Nephron (organoid): ENCODE data around the gene COL27A1.

Source experiments
- H3K27ac Mint-ChIP-seq, 3 experiments: 2 replicates each; pipeline ENCODE4 v1.8.0; 2020; ENCODE audit warnings: mixed read lengths in 3 of 3, mild to moderate bottlenecking in 2 of 3, moderate library complexity in 1 of 3
- H3K27me3 Mint-ChIP-seq: 2 replicates; pipeline ENCODE4 v1.8.0; 2021; ENCODE audit warnings: low read depth, mild to moderate bottlenecking, moderate library complexity, mixed read lengths
- H3K36me3 Mint-ChIP-seq: 2 replicates; pipeline ENCODE4 v1.8.0; 2020; ENCODE audit warnings: low read depth, mixed read lengths
- H3K4me1 Mint-ChIP-seq: 2 replicates; pipeline ENCODE4 v1.8.0; 2020; ENCODE audit warnings: mixed read lengths
- H3K4me3 Mint-ChIP-seq, 3 experiments: 2 replicates each; pipeline ENCODE4 v1.8.0; 2020; ENCODE audit warnings: mild to moderate bottlenecking in 3 of 3, mixed read lengths in 3 of 3, moderate library complexity in 2 of 3
- H3K9me3 Mint-ChIP-seq: 2 replicates; pipeline ENCODE4 v1.8.0; 2020; ENCODE audit warnings: mixed read lengths
- TF ChIP-seq, protein P1 (sequence below), 3 experiments: fragments of 200-600 bp; sonication (generic); IDR thresholded peaks; one replicate each; pipeline ENCODE4 v1.5.0; 2021; ENCODE audit warnings: antibody characterized with exemption in 3 of 3; ENCODE audit not compliant: unreplicated experiment in 3 of 3

The COL27A1 gene

DNA sequence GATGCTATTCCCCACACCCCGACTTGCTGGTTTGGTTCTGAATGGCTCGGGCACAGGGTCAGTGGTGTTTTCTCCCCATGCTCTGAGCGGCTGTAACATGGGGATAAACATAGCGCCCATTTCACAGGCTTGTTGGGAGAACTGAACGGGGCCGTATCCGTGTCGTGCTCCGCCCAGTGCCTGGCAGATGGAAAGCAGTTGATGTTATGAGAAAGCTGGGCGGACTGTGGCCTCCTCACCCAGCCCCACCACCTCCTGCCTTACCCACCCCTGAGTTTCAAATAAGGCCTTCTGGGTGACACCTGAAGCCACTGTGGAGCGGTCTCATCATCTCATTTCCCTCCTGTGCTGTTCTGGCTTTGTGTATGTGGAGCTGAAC lies 188.8 kb downstream of the COL27A1 start:
- Mint-ChIP-seq H3K4me3 (no peak overlapping the region), H3K36me3 (peaks cover 63% of the 10 kb centered on the region), H3K4me1 (peaks cover 3% of the 10 kb centered on the region), H3K27ac (no peak overlapping the region), H3K9me3 (no peaks in the 10 kb centered on the region), H3K27me3 (no peaks in the 10 kb centered on the region)
- TF ChIP-seq, protein P1, sequence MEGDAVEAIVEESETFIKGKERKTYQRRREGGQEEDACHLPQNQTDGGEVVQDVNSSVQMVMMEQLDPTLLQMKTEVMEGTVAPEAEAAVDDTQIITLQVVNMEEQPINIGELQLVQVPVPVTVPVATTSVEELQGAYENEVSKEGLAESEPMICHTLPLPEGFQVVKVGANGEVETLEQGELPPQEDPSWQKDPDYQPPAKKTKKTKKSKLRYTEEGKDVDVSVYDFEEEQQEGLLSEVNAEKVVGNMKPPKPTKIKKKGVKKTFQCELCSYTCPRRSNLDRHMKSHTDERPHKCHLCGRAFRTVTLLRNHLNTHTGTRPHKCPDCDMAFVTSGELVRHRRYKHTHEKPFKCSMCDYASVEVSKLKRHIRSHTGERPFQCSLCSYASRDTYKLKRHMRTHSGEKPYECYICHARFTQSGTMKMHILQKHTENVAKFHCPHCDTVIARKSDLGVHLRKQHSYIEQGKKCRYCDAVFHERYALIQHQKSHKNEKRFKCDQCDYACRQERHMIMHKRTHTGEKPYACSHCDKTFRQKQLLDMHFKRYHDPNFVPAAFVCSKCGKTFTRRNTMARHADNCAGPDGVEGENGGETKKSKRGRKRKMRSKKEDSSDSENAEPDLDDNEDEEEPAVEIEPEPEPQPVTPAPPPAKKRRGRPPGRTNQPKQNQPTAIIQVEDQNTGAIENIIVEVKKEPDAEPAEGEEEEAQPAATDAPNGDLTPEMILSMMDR (IDR thresholded peaks at IDR 0.05; ENCODE audit: unreplicated experiment in 3 of 3): no peak

DNA sequence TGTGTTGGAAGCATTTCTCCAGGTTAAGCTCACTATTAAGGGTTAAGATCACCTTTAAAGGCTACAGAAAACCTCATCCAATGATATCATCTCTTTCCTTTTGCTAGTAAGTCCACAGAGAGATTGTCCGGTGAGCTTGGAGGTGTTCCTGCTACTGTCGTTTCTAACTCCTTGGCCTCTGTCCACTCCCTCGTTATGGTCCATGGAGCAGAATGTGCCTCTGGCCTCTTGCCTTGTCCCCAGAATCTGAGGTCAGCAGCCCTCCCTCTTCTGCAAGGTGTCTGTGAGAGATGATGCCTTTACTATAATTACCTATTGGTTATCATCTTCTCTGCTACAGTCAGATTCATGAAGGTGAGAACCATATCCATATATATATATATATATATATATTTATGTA lies 189.4 kb downstream of the COL27A1 start:
- Mint-ChIP-seq H3K27ac (no peak overlapping the region), H3K36me3 (peaks cover 64% of the 10 kb centered on the region), H3K9me3 (no peaks in the 10 kb centered on the region), H3K4me3 (no peak overlapping the region), H3K4me1 (peaks cover 8% of the 10 kb centered on the region), H3K27me3 (no peaks in the 10 kb centered on the region)
- TF ChIP-seq, protein P1 (IDR thresholded peaks at IDR 0.05; ENCODE audit: unreplicated experiment in 3 of 3): no peak

DNA sequence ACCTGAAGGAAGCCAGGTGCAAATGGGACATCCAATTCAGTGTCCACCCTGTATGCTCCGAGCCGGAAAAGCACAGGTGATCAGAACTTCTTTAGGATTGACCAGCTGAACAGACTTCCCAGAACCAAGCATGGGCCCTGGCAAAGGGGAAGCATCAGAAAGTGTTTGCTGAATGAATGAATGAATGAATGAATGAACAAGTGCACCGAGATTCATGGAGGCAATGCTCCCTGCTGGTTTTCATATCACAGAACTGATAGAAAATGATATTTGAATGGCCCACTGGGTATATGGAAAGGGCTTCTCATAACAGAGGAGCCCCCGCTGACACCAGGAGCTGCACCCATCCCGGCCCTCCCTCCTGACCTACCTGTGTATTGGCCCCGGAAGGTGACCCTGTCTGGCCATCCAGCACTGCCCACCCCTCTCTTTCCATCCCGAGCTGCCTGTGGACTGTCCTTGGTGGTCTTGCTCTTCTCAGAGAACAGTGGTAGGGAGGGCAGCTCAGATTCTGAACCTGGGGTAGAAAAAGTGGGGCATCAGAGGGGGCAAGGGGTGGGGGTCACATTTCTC lies 190.2 kb downstream of the COL27A1 start:
- H3K9me3 Mint-ChIP-seq: no peaks in the 10 kb centered on the region
- TF ChIP-seq, protein P1 (IDR thresholded peaks at IDR 0.05; ENCODE audit: unreplicated experiment in 3 of 3): no peak

DNA sequence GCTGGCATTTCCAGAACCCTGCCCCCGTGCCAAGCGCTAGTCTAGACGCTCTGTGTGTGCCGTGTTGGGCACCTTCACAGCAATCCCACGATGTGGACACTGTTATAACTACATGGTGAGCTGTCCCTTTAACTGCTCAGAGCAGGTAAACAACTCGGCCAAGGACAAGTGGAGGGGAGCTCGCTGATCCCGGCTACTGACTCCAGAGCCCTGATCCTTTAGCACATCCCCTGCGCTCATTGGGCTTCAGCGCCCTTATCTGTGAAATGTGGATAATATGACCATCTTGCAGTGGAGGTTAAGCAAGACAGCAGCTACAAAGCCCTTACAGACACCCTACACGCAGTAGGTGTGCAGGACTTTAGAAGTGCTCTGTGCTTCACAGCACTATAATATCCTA lies 190.8 kb downstream of the COL27A1 start:
- H3K4me3 Mint-ChIP-seq: no peak overlapping the region
- H3K27me3 Mint-ChIP-seq: no peaks in the 10 kb centered on the region
- no peak overlapping the region for H3K27ac Mint-ChIP-seq
- peaks cover 10% of the 10 kb centered on the region for H3K4me1 Mint-ChIP-seq
- H3K9me3 Mint-ChIP-seq: no peaks in the 10 kb centered on the region
- TF ChIP-seq, protein P1 (IDR thresholded peaks at IDR 0.05; ENCODE audit: unreplicated experiment in 3 of 3): no peak
- H3K36me3 Mint-ChIP-seq: peaks cover 65% of the 10 kb centered on the region

More for the DNA sequence above, 190.2 kb downstream of the COL27A1 start:
- H3K4me3 Mint-ChIP-seq: no peak overlapping the region
- no peak overlapping the region for H3K27ac Mint-ChIP-seq
- peaks cover 66% of the 10 kb centered on the region for H3K36me3 Mint-ChIP-seq
- no peaks in the 10 kb centered on the region for H3K27me3 Mint-ChIP-seq
- peaks cover 10% of the 10 kb centered on the region for H3K4me1 Mint-ChIP-seq

DNA sequence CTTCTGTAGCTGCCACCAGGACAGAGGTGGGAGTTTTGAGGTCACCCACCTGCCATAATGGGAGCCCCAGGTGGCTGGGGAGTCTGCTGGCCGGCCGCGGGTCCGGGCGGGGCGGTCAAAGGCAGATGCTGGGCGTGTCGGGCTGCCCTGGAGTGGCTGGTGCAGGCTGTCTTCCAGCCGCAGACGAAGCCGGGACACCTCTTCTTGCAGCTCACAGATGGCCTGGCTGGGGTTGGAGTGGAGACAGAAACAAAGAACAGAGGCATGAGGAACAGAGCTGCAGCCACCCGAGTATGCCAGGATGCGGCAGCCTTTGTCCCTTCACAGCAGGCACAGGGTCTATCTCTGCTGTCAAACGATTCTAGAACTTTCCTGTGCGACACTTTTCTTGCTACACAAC lies 192.3 kb downstream of the COL27A1 start:
- Mint-ChIP-seq H3K36me3 (peaks cover 60% of the 10 kb centered on the region), H3K27me3 (no peaks in the 10 kb centered on the region), H3K27ac (no peak overlapping the region), H3K4me1 (peaks cover 10% of the 10 kb centered on the region), H3K4me3 (no peak overlapping the region), H3K9me3 (no peaks in the 10 kb centered on the region)
- TF ChIP-seq, protein P1 (IDR thresholded peaks at IDR 0.05; ENCODE audit: unreplicated experiment in 3 of 3): no peak

DNA sequence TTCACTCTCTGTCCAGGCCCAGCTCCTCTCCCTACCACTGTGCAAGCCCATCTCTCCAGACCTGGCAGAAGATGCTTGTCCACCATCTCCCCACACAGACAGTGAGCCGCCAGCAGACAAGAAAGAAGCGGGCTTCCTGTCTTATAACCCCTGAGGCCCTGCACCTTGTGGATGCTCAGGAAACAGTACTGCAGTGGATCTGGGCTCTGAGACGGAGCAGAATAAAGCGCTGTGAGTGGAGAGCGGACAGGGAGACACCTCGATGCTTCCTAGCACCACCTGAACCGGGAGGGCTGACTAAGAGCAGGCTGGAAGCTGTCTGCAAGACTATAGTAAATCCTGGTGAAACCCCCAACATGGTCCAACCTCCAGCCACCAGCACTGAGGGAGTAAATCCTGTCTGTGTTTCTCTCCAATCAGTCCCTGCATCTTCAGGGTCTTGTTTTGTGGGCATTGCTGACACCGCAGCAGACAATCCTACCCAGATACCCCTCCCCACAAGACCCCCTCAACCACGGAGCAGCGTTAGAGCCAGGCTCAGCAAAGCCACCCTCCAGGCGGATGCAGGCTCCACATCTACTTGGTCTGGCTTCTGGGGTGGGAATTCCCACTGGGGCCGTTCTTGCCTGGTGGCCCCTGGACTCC lies 193.0 kb downstream of the COL27A1 start:
- H3K9me3 Mint-ChIP-seq: no peaks in the 10 kb centered on the region
- H3K36me3 Mint-ChIP-seq: peaks cover 60% of the 10 kb centered on the region
- peaks cover 10% of the 10 kb centered on the region for H3K4me1 Mint-ChIP-seq
- no peak overlapping the region for H3K4me3 Mint-ChIP-seq
- H3K27me3 Mint-ChIP-seq: no peaks in the 10 kb centered on the region
- TF ChIP-seq, protein P1 (IDR thresholded peaks at IDR 0.05; ENCODE audit: unreplicated experiment in 3 of 3): no peak
- H3K27ac Mint-ChIP-seq: peak overlapping the region in 1 of 3 experiments; percentile 55
